HEK293T (cell line): ENCODE results near the gene EHBP1.

Source experiments
- ARNT ChIP-seq: fragments of 450-650 bp; IDR thresholded peaks from 2 replicates; pipeline ENCODE4 v1.6.1; 2017; ENCODE audit warnings: mild to moderate bottlenecking
- BHLHE40 ChIP-seq: fragments of 450-650 bp; IDR thresholded peaks from 2 replicates; pipeline ENCODE4 v1.6.1; 2016; ENCODE audit warnings: mild to moderate bottlenecking, moderate library complexity, borderline replicate concordance
- CTBP1 ChIP-seq: fragments of 450-650 bp; IDR thresholded peaks from 2 replicates; pipeline ENCODE4 v1.6.1; 2016; ENCODE audit warnings: borderline replicate concordance
- ELF4 ChIP-seq: fragments of 450-650 bp; IDR thresholded peaks from 2 replicates; pipeline ENCODE4 v1.6.1; 2017; ENCODE audit warnings: antibody characterized with exemption
- FOXK2 ChIP-seq: fragments of 450-650 bp; IDR thresholded peaks from 2 replicates; pipeline ENCODE4 v1.6.1; 2016; ENCODE audit warnings: mild to moderate bottlenecking
- FOXM1 ChIP-seq: fragments of 450-650 bp; IDR thresholded peaks from 2 replicates; pipeline ENCODE4 v1.6.1; 2017; ENCODE audit warnings: mild to moderate bottlenecking, borderline replicate concordance
- HDGF ChIP-seq: fragments of 450-650 bp; IDR thresholded peaks from 2 replicates; pipeline ENCODE4 v1.6.1; 2017; ENCODE audit warnings: antibody characterized with exemption, borderline replicate concordance
- LEF1 ChIP-seq: fragments of 450-650 bp; IDR thresholded peaks from 2 replicates; pipeline ENCODE4 v1.6.1; 2017; ENCODE audit warnings: mild to moderate bottlenecking, borderline replicate concordance
- SP1 ChIP-seq: fragments of 450-650 bp; IDR thresholded peaks from 2 replicates; pipeline ENCODE4 v1.6.1; 2017
- SUZ12 ChIP-seq: fragments of 450-650 bp; IDR thresholded peaks from 2 replicates; pipeline ENCODE4 v1.6.1; 2016; ENCODE audit warnings: mild to moderate bottlenecking
- TARDBP ChIP-seq: fragments of 450-650 bp; IDR thresholded peaks from 2 replicates; pipeline ENCODE4 v1.6.1; 2016

DNA sequence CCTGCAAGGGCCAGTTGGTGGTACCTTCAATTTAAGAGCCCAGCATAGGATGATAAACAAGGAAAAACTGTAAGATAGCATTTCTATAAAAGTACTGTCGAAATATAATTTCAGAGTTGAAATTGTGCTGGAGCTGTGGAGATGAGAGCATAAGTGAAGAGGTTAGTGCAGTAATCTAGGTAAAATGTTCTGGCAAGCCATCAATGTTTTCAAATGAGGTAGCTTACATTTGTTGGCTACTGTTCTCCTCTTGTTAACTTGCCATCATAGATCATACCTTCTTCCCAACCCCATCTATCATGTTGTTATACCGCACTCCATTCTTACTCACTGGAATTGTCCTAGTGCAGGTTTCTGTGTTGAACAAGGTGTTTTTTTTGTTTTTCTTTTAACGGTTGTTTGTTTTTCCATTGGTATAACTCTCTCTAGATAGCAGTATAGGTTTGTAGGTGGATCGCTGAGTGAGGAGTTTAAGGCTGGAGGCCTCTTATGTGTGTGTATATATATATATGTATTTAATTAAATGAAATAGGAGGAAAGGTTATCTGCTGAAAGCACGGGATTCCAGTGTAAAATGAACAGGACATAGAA lies 40.5 kb downstream of the EHBP1 start:
- no peak for TF ChIP-seq CTBP1
- TF ChIP-seq LEF1, result no peak
- TF ChIP-seq BHLHE40, result no peak
- TF ChIP-seq SUZ12, result no peak
- no peak for TF ChIP-seq SP1
- no peak for TF ChIP-seq HDGF
- no peak for TF ChIP-seq FOXK2
- TF ChIP-seq ARNT, result no peak
- TF ChIP-seq TARDBP, result no peak
- TF ChIP-seq FOXM1, result no peak
- no peak for TF ChIP-seq ELF4
